Gastrocnemius medialis (tissue), 4 donors: ENCODE measurements around the gene APBB3. TPM values are rescaled to one million over a fixed set of nuclear protein-coding genes. Genes with fewer than 3 reads are reported as not detected.

Experiments
- ATAC-seq, 2 donors: fragments of 150-250 bp; one replicate each; pipeline ENCODE4 v1.9.1; 2016
- DNase-seq, 2 donors: peaks; one replicate each; pipeline ENCODE4 v3.0.0-alpha.2; 2019
- H3K27ac ChIP-seq, 4 donors: fragments of 200-600 bp; sonication (generic); 1 replicate in 1 of 4; 2 replicates in 3 of 4; pipeline ENCODE4 v1.5.1; 2016 to 2018; ENCODE audit warnings: mild to moderate bottlenecking in 2 of 4, moderate library complexity in 1 of 4
- H3K27me3 ChIP-seq, 3 donors: fragments of 200-600 bp; sonication (generic) in 2 of 3; 1 replicate in 1 of 3; 2 replicates in 2 of 3; pipeline versions ENCODE4 v1.5.1 to v1.6.0; 2016 to 2019; ENCODE audit warnings: mild to moderate bottlenecking in 1 of 3, moderate library complexity in 1 of 3
- H3K36me3 ChIP-seq, 2 donors: fragments of 200-600 bp; sonication (generic) in 1 of 2; one replicate each; pipeline ENCODE4 v1.5.1; 2017 to 2018
- H3K4me1 ChIP-seq, 2 donors: fragments of 200-600 bp; sonication (generic) in 1 of 2; one replicate each; pipeline ENCODE4 v1.5.1; 2016 to 2017; ENCODE audit warnings: mild to moderate bottlenecking in 2 of 2
- H3K4me3 ChIP-seq, 4 donors: fragments of 200-600 bp; sonication (generic) in 3 of 4; 1 replicate in 1 of 4; 2 replicates in 3 of 4; pipeline ENCODE4 v1.5.1; 2016 to 2019; ENCODE audit warnings: mild to moderate bottlenecking in 2 of 4
- H3K9me3 ChIP-seq, 3 donors: fragments of 200-600 bp; sonication (generic) in 2 of 3; 1 replicate in 1 of 3; 2 replicates in 2 of 3; pipeline ENCODE4 v1.5.1; 2016 to 2019
- POLR2A ChIP-seq, 2 donors: fragments of 450-650 bp; IDR thresholded peaks; one replicate each; pipeline ENCODE4 v1.6.1; 2017; ENCODE audit warnings: antibody characterized with exemption in 2 of 2, mild to moderate bottlenecking in 2 of 2, moderate library complexity in 2 of 2
- in situ Hi-C, 4 donors: fragments of 200-750 bp; cut with MboI; loops; one replicate each; pipeline versions ENCODE4 v1.15.0 to v1.8.0; 2017; ENCODE audit warnings: low sequenced_read_pairs in 4 of 4
- intact Hi-C: fragments of 100-400 bp; cut with DNase I; formaldehyde crosslinking; loops from one replicate; pipeline ENCODE4 v1.15.1; 2023; ENCODE audit warnings: low total_unique reads
- total RNA-seq, 4 donors: library from RNA; depleted of rRNA; stranded (reverse); fragments of >200 nt; gene quantifications; one replicate each; pipeline versions ENCODE4 v1.1.0 to v1.2.3, GENCODE V29; 2016
- TF ChIP-seq, protein P1 (sequence below), 5 experiments: fragments of 450-650 bp in 3 of 5; fragments of 200-600 bp in 2 of 5; sonication (generic) in 2 of 5; IDR thresholded peaks in 4 of 5; conservative IDR thresholded peaks in 1 of 5; 1 replicate in 4 of 5; 2 replicates in 1 of 5; pipeline ENCODE4 v1.5.1; 2016 to 2019; ENCODE audit warnings: antibody characterized with exemption in 5 of 5, mild to moderate bottlenecking in 3 of 5, moderate library complexity in 3 of 5

The APBB3 gene
- total RNA-seq, 4 donors from 2014 or later = 4.1 to 12.5 (median 9.0) TPM

GRCh38 chr5:140573683-140574082 lies 9.3 kb upstream of the APBB3 start:
- TF ChIP-seq, protein P1, sequence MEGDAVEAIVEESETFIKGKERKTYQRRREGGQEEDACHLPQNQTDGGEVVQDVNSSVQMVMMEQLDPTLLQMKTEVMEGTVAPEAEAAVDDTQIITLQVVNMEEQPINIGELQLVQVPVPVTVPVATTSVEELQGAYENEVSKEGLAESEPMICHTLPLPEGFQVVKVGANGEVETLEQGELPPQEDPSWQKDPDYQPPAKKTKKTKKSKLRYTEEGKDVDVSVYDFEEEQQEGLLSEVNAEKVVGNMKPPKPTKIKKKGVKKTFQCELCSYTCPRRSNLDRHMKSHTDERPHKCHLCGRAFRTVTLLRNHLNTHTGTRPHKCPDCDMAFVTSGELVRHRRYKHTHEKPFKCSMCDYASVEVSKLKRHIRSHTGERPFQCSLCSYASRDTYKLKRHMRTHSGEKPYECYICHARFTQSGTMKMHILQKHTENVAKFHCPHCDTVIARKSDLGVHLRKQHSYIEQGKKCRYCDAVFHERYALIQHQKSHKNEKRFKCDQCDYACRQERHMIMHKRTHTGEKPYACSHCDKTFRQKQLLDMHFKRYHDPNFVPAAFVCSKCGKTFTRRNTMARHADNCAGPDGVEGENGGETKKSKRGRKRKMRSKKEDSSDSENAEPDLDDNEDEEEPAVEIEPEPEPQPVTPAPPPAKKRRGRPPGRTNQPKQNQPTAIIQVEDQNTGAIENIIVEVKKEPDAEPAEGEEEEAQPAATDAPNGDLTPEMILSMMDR (IDR thresholded peaks at IDR 0.05 in 4 of 5, conservative IDR thresholded peaks at IDR 0.05 in 1 of 5) = no peak
- TF ChIP-seq POLR2A (IDR thresholded peaks at IDR 0.05) = no peak
- Histone ChIP-seq H3K9me3 (no peaks in the 10 kb centered on the region), H3K27me3 (no peaks in the 10 kb centered on the region), H3K36me3 (no peaks in the 10 kb centered on the region), H3K4me1 (peaks cover 43 to 44% of the 10 kb centered on the region in 2 donors), H3K4me3 (no peak overlapping the region), H3K27ac (peak overlapping the region in 3 of 4 donors; percentile 27 to 65 (median 63))
- in situ Hi-C loops (loop anchor here in 1 of 4 donors (10.0 to 25.0 kb wide), 2 partner anchors 61 to 336 kb away; partner anchors contain the start of genes CD14 and TMCO6), intact Hi-C loops (loop anchor here (5.0 kb wide), 1 partner anchor 139 kb away; no protein-coding TSS in a partner anchor)
- ATAC-seq (no peak), DNase-seq (no peak)

DNA sequence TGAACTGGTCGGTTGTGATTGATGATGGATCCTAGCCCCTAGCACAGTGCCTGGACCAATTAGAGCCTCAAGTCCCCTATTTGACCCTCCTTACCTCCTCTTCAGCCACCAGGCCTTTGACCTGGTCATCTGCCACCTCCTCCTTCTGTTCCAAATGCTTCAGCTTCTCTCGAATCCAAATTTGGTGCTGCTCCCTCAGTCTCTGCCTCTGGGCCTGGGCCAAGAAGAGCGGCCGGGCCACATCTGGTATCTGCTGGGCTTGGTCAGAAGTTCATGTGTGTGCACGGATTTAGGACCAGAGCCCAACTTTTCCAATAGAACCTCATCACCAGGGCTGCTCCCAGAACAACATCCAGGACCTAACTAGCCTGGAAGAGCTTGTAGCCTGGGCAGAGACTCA lies 6.7 kb upstream of the APBB3 start:
- DNase-seq = no peak

DNA sequence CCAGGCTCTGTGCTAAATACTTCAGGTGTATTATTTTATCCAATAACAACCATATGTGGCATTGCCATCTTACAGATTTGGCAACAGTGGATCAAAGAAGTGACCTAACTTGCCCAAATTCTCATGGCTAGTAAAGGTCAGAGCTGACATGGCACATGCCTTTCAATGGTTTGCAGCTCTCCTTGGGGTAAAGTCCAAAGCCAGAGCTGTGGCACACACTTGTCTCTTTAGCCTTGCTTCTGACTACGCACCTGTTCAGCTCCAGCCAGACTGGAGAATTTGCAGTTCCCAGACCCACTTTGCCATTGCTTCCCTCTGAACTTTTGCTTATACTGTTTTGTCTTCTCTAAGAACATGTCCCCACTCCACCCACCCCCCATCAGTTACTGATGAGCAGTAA lies 6.1 kb upstream of the APBB3 start:
- H3K4me1 ChIP-seq = peaks cover 73 to 74% of the 10 kb centered on the region in 2 donors
- in situ Hi-C loops (loop anchor here in 1 of 4 donors (10.0 to 25.0 kb wide), 2 partner anchors 64 to 333 kb away; partner anchors contain the start of genes CD14 and TMCO6), intact Hi-C loops (loop anchor here (5.0 kb wide), 1 partner anchor 142 kb away; no protein-coding TSS in a partner anchor)
- TF ChIP-seq, protein P1 (IDR thresholded peaks at IDR 0.05 in 4 of 5, conservative IDR thresholded peaks at IDR 0.05 in 1 of 5) = no peak
- no peak for TF ChIP-seq POLR2A (IDR thresholded peaks at IDR 0.05)
- no peaks in the 10 kb centered on the region for H3K9me3 ChIP-seq
- H3K27ac ChIP-seq = peak overlapping the region; percentile 97 to 99 (median 98)
- no peaks in the 10 kb centered on the region for H3K27me3 ChIP-seq
- H3K36me3 ChIP-seq = peaks cover 0 to 13% of the 10 kb centered on the region in 2 donors
- no peak for DNase-seq
- ATAC-seq = no peak
- no peak overlapping the region for H3K4me3 ChIP-seq

More for the DNA sequence above, 6.7 kb upstream of the APBB3 start:
- no peak for ATAC-seq
- in situ Hi-C loops = loop anchor here in 1 of 4 donors (10.0 to 25.0 kb wide), 2 partner anchors 64 to 334 kb away; partner anchors contain the start of genes CD14 and TMCO6
- H3K27me3 ChIP-seq = no peaks in the 10 kb centered on the region
- TF ChIP-seq POLR2A (IDR thresholded peaks at IDR 0.05) = no peak
- TF ChIP-seq, protein P1 (IDR thresholded peaks at IDR 0.05 in 4 of 5, conservative IDR thresholded peaks at IDR 0.05 in 1 of 5) = no peak
- H3K4me3 ChIP-seq = no peak overlapping the region
- H3K9me3 ChIP-seq = no peaks in the 10 kb centered on the region
- peaks cover 67 to 68% of the 10 kb centered on the region in 2 donors for H3K4me1 ChIP-seq
- intact Hi-C loops = loop anchor here (5.0 kb wide), 1 partner anchor 141 kb away; no protein-coding TSS in a partner anchor
- peaks cover 0 to 13% of the 10 kb centered on the region in 2 donors for H3K36me3 ChIP-seq
- peak overlapping the region; percentile 97 to 99 (median 98) for H3K27ac ChIP-seq

DNA sequence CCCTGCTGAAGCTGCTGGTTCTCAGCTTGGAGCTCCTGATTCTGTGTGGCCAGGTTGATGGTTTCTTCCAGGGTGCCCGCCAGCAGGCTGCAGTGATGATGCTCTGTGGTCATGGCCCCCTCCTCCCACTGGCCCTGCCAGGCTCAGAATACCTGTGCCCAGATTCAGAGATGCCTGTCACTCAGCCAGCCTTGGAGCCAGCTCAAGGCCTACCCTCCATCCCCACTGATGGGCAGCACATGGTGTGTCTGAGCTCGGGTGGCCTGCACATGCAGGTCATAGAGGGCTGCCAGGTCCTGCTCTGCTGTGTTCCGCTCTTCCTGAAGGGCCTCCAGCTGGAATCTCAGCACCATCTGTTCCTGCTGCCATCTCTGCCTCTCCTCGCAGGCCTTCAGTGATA lies 5.7 kb upstream of the APBB3 start:
- Histone ChIP-seq H3K4me1 (peaks cover 77 to 79% of the 10 kb centered on the region in 2 donors), H3K36me3 (peaks cover 0 to 13% of the 10 kb centered on the region in 2 donors), H3K27me3 (no peaks in the 10 kb centered on the region), H3K4me3 (no peak overlapping the region), H3K27ac (peak overlapping the region; percentile 97 to 99 (median 98)), H3K9me3 (no peaks in the 10 kb centered on the region)
- peak; percentile 23 to 31 for ATAC-seq
- no peak for TF ChIP-seq POLR2A (IDR thresholded peaks at IDR 0.05)
- TF ChIP-seq, protein P1 (IDR thresholded peaks at IDR 0.05 in 4 of 5, conservative IDR thresholded peaks at IDR 0.05 in 1 of 5) = no peak
- in situ Hi-C loops (loop anchor here in 1 of 4 donors (10.0 to 25.0 kb wide), 2 partner anchors 65 to 333 kb away; partner anchors contain the start of genes CD14 and TMCO6), intact Hi-C loops (loop anchor here (5.0 kb wide), 1 partner anchor 142 kb away; no protein-coding TSS in a partner anchor)
- DNase-seq = peak in 1 of 2 donors; percentile 74
